ENCODE measurements around the gene NOTUM.
"Not testable (repeated sequence)": the region's sequence is repeated elsewhere in the genome, so short reads cannot be mapped to it uniquely, and the experiment has no call there.

The NOTUM gene

DNA sequence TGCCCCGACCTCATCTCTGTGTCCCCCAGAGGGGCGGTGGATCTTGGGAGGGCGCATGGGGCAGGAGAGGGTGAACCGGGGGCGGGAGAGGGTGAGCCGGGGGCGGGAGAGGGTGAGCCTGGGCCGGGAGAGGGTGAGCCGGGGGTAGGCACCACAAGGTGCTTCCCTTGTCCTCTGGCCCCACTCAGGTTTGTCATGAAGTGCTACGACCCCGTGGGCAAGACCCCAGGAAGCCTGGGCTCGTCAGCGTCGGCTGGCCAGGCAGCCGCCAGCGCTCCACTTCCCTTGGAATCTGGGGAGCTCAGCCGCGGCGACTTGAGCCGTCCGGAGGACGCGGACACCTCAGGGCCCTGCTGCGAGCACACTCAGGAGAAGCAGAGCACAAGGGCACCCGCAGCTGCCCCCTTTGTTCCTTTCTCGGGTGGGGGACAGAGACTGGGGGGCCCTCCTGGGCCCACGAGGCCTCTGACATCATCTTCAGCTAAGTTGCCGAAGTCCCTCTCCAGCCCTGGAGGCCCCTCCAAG is 35.3 kb upstream of the NOTUM start:
- no peak for DNase-seq

DNA sequence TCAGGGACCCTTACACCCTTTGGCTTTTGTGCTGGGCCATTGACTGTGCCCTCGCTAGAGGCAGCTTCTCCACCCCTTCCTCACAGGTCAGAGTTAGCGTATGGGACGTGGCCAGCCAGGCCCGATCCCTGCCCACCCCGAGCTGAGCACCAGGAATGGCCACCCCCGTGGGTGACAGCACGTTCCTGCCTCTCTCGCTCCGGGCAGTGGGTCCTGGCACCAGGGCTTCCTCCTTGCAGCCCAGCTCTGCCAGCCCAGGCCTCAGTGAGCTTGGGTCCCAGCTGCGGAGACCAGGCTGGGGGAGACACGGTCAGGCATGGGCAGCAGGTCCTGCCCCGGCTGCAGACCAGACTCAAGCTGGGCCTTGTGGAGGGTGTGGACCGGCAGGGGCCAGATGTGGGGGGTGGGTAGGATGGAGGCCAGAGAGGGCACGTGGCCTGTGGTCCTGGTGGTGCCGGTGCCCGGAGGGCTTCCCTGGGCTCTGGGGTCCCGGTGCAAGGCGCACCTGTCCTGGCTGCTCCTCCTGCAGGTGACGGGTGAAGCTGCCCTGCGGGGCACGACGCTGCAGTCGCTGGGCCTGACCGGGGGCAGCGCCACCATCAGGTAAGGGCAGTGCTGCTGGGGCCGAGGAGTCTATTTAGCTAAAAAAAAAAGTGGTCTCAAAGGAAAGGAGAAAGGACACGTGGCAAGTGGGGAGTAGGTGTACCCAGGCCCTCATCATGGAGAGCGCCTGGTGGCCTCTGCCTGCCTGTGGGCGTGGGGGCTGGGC is 34.7 kb upstream of the NOTUM start:
- DNase-seq = no peak

DNA sequence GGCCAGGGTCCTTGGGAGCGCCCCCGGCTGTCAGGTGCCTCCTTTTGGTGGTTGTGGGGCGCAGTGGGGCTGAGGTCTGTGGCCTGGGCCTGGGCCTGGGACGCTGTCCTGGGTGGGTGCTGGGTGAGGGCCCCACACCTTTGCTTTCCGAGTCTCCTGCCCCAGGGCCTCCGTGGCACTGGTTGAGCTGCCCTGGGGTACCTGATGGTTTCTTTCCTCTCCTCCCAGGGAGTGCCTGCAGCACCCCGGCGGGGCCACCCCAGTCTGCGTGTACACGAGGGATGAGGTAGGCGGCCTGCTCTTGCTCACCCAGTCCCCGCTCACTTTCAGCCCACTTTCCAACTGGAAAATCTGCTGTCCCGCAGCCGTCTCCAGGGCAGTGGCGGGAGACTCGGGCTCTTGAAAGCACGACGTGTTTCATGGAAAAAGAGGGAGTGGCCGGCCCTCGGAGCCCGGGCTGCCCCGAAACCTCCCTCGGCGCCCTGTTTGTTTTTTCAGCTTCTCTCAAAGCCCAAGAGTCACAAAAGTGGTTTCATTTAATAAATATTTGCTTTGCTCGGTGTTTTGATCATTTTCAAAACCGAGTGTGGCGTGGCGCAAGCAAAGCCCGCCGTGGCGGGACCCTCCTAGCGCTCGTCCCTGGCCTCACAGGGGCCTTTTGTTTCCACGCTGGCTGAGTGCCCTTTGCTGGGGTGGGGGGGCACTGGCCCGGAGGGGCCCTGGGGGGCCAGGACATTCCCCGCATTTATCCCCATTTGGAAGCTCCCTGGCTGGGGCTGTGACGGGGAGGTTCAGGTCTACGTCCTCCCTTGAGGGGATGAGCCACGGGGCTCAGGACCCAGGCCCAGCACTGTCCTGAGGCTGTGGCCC is 33.8 kb upstream of the NOTUM start:
- DNase-seq = no peak

DNA sequence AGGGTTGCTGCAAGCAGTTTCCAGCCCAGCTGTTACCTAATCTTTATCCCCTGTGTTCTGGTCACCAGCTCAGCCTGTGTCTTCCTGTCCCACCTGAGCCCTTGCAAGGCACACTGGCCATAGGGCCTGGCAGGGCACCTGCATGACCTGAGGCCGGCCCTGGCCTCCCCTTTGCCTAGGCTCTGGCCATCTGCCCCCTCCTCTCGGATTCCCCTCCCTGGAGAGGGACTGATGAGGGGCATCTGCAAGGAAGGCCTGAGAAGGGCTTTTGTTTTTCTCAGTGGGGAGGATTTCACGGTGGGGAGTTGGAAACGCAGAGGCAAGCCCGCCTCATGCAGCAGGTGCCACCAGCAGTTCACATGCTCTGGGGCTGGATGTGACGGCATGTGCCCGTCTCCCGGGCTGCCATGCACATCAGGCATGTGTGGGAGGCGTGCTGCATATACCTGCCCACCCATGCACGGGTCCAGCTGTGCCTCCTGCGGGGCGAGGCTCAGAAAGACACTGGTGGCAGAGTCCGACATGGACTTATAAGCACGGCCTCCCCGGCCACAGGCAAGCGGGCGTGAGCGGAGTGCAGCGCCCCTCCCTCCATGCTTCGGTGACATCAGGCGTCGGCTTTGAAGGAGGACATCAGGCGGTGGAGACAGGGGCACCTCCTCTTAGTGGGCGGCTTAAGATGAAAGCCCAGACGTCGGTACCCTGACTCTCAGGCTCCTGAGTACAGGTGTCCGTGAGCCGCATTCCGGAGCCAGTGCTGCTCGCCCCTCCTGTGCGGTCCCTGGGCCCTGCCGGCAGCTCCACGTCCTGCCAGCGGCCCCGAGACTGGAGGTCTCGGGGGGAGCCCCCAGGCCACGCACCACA is 33.0 kb upstream of the NOTUM start:
- no peak for DNase-seq

DNA sequence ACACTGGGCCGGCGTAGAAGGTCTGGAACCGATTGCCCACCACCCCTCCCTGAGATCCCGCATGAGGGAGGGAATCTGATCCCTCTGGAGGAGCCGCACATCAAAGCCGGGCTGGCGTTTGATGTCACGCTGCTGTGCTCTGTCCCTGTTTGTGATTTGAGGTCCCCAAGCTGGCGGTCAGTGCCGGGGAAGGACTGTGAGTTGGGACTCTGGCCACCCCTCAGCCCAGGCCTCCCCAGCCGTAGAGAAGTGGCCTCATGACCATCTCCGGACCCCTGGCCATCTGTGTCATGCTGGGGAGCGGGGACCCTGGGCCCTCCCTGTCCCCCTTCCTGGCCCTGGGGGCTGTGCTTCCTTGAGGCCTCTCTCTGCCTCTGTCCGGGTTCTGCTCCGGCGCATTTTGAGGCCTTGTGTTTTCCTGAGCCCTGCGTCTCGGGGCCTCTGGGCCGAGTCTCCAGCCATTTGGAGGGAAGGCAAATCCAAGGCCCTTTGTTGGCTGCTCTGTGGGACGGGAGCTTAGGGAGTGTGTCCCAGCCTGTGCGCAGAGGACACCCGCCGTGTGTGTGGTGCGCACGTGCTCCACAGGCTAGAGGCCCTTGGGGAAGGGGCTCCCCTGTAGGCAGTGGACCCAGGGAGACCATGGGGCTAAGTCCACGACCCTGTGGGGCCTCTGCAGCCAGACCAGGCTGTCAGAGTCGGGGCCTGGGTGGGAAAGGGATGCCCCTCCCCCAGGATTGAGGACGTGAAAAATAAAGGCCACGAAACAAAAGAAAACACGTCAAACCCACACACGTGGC is 31.5 kb upstream of the NOTUM start:
- no peak for DNase-seq

DNA sequence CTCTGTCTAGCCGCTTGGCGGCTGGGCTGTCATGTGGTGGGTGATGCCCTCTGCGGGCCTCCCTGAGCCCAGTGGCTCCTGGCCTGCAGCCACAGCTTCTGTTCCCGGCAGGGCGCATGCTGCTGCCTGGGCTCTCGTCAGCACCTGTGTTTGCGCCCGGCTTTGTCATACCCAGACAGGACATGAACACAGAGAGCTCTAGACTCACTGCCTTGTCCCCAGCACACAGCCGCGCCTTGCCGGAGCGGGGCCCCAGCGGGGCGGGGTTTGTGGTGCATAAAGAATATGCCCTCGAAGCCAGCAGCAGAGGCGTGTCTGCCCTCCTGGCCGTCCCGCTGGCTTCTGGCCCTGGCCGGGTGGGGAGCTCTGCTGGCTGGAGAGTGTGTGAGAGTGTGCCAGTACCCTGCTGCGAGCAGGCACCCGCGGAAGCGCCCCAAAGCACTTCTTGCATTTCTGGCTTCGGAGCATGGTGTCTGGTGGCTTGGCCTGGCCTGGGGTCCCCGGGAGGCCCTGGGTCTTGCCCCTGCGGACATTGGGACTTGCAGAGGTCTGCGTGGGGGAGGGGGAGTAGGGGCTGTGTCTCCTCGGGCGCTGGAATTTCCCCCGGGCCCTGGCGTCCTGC is 30.8 kb upstream of the NOTUM start:
- DNase-seq = peak; percentile 21

DNA sequence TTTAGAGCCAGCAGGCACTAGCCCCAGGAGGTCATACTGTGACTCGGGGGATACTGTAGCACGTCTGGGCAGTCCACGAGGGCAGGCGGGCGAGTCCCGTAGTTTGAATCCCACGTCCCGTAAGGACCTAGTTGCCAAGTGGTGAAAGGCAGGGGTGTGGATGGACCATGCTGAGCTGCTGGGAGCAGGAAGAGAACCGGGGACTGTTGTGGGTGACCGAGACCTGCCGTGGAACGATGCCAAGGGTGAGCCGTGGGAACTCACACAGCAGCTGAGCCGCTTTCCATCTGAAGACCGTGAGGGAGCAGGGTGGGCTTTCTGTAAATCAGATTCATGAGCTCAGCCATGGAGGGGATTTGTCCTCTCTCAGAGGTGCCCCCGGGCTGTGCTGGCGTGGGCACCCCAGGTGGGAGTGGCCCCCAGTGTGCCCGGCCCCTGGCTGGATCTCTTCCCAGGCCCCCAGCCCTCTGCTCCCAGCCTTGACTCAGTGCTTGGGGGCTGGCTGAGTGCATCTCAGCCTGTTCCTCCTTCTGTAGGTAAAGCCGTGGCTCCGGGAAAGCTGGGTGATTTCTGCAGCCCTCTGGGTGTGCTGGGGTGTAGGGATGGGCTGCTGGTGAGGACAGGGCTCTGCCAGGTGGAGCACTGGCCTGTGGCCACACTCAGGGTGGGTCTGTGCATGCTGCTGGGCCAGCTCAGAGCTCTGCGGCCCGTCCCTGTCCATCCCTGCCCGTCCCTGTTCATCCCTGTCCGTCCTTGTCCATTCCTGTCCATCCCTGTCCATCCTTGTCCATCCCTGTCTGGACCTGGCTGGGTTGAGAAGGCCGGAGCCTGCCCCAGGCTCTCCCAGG is 30.1 kb upstream of the NOTUM start:
- DNase-seq = no peak

DNA sequence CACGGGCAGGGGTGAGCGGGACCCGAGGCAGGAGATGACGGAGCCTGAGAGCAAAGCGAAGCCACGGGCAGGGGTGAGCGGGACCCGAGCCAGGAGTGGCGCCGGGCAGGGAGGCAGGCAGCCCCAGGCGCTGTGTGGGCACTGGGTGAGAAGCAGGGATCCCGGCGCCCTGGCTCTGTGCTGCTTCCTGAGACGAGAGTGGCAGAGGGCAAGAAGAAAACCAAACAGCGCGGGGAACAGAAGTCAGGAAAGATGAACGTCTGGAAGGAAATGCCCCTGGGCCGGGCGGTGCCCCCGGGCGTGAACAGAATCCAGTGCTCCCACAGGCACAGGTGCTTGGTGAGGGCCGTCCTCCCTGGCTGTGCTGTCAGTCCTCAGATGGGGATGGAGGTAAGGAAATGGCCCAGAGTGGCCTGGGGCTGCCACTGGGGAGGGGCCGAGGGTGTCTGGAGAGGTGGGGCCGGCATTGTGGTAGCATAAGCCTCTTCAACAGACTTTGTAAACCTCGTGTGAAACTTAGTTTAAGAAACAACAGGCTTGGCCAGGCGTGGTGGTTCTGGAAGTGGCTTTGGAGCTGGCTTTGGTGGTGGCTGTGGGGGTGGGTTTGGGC is 26.3 kb upstream of the NOTUM start:
- no peak for DNase-seq

DNA sequence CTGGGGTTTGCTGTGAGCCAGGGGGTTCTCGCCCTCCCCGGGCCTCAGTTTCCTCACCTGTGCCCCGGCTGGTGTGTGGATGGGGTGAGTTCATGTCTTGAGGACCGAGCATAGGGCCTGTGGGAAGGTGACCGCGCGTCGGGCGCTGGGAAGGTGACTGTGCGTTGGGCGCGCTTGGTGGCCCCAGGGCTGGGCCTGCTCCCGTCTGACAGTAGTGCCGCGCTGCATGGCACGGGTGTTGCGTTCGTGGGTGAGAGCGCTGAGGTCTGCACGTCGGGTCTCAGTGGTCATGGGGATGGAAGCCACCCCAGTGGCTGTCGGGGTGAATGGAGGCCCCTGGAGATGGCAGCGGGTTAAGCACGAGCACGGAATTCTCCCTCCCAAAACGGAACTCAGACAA is 25.6 kb upstream of the NOTUM start:
- no peak for DNase-seq

DNA sequence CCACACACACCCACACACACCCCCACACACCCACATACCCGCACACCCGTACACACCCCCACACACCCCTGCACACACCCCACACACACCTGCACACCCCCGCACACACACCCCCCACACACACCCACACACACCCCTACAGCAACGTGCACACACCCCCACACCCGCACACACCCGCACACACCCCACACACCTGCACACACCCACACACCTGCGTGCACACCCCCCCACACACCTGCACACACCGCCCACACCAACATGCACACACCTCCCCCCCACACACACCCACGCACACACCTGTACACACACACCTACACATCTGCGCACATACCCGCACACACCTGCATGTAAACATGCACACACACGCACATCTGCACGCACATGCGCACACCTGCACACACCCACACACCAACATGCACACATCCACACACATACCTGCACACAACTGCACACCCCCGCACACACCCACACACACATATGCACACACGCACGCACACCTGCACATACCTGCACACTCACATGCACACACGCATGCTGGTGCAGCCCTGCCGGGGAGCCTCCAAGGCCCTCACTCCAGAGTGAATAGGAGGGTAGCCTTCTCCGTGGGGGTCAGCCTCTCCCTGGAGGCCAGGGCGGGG is 23.9 kb upstream of the NOTUM start:
- DNase-seq = no peak

DNA sequence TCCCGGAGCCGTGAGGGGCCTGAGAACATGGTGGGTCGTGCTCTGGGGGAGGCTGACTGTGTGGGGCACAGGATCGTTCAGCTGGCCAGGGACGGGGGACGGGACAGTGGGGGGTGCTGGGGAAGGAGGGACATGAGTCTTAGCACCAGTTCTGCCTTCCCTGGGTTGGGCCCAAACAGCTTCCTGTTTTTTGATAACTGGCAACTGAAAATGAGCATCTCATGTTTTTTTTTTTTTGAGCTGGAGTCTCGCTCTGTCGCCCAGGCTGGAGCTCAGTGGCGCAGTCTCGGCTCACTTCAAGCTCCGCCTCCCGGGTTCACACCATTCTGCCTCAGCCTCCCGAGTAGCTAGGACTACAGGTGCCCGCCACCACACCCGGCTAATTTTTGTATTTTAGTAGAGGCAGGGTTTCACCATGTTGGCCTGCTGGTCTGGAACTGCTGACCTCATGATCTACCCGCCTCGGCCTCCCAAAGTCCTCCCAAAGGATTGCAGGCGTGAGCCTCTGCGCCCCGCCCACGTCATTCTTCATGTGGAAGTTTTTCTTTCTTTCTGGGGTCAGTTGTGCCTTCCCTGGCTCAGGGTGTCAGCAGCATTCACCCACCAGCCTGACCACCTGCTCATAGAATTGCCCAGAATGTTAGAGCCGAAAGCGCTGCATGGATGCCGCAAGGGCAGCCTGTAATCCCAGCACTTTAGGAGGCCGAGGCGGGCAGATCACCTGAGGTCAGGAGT is 22.8 kb upstream of the NOTUM start:
- DNase-seq = no peak

DNA sequence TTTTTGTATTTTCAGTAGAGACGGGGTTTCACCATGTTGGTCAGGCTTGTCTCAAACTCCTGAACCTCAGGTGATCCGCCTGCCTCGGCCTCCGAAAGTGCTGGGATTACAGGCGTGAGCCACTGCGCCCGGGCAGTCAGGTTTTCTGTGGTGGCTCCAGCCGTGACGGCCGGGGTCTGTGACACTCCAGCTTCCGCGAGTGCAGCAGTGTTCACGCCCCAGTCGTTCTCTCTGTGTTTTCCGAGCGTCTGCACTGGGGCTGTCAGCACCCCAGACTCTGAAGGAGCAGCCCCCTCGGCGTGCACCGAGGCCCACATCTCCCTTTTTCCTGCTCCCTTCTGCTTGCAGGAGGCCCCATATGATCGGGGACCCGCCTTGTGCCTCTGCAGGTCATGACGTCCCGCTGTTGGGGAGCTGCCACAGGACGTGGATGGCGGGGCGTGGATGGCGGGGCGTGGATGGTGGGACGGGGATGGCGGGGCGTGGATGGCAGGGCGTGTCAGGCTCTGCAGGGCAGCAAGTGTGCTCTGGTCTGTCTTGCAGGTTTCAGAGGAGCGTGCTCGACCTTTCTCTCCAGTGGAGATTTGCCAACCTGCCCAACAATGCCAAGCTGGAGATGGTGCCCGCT is 22.1 kb upstream of the NOTUM start:
- no peak for DNase-seq

DNA sequence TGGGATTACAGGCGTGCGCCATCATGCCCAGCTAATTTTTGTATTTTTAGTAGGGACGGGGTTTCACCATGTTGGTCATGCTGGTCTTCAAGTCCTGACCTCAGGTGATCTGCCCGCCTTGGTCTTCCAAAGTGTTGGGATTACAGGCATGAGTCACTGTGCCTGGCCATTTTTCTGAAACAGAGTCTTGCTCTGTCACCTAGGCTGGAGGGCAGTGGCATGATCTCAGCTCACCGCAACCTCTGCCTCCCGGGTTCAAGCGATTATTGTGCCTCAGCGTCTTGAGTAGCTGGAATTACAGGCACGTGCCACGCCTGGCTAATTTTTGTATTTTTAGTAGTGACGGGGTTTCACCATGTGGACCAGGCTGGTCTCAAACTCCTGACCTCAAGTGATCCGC is 20.5 kb upstream of the NOTUM start:
- not testable (repeated sequence) for DNase-seq

DNA sequence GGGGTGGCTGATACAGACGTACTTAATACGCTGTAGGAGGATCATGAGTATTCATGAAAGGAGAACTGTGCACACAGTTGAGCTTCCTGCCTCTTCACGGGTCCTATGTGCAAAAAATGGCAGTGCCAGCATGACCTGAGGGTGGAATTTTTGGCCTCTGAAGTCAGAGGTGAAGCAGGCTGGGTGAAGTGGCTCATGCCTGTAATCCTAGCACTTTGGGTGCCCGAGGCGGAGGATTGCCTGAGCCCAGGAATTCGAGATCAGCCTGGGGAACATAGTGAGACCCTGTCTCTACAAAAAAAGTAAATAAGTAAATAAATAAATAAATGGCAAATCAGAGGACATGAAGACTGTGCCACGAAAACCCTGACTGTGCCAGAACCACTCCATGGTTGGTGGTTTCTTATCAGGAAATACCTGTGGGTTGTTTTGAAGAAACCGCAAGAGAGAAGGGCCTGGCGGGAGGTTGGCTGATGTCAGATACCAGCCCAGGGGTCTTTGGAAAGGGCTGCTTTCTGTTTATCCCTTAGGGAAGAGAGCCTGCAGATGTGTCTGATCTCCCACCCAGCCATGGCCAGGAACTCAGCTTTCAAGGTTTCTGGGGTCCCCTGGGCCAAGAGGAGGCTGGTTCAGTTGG is 19.8 kb upstream of the NOTUM start:
- DNase-seq = no peak

DNA sequence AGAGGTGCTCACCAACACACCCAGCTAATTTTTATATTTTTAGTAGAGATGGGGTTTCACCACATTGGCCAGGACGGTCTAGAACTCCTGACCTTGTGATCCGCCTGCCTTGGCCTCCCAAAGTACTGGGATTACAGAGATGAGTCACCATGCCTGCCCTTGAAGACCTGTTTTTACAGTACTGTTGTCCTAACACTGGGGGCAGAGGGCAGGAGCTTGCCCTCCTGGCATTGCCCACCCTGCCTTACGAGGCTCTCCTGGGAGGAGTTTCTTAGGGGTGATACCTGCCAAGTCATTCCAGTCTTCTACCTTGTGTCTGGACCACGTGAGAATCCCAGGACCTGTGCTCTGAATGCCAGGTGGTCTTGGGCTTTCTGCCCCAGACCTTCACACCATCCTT is 19.1 kb upstream of the NOTUM start:
- no peak for DNase-seq

DNA sequence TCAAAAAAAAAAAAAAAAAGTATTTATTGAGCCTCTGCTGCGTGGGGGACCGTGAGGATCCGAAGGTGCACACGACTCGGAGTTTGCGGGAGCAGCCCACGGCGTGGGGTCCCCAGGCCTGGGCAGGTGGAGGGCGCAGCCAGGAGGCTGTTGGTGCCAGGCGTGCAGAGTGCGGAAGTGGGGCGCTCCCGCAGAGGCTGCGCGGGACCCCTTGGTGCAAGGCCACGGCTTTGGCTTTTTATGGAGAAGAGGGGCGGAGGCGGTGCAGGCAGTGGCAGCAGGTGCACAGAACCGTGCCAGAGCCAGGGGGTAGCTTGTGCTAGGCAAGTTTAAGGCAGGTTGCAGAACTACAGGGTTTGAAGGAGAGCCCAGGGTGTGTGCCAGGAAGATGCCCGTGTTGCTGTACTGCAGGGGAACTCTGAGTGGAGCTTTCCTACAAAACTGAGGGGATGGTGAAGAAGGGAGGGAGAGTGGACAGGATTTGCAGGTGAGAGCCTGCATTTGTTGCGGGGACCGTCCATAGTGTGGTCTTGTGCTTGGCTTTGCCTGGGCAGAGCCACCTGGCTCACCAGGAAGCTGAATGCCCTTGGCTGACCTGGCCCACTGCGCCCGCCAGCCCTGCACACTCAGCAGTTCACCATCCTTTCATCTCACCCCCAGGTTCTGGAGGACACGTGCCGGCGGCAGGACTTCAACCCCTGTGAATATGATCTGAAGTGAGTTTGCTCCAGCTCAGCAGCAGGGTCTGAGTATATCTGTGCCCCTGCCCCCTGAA is 17.7 kb upstream of the NOTUM start:
- no peak for DNase-seq

DNA sequence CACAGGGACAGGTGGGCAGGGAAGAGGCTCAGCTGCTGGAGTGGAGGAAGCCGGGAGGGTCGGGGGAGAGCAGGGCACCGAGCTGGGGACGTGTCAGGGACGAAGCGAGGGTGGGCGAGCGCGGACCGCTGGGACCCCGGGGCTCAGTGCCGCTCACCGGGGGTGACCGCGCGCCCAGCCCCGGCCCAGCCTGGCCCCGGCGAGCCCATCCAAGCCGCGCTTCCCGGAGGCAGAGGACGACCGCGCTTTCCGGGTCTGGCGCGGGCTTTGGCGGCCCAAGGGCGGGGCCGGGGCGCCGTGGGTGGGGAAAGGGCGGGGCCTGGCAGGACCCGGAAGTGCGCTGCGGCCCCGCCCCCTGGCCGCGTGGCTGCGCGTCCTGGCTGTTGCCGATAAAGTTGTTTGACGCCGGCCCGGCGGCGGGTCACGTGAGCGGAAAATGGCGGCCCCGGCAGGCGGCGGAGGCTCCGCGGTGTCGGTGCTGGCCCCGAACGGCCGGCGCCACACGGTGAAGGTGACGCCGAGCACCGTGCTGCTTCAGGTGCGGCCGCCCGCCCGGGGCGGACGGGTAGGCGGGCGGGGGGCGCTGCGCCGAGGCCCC is 16.3 kb upstream of the NOTUM start, which contains the start of gene ASPSCR1:
Gene ASPSCR1 (plus strand): TSS at position 419 of the 598 bp plus-strand sequence. CDS start 18 bp downstream, at position 437.
- DNase-seq = no peak
